CD4-positive, alpha-beta T cell treated with Interleukin-15 for 1 hour (primary cell): ENCODE measurements around the gene OMG.
A peak's percentile ranks its signal among the peaks of the same experiment; 100 is the strongest.
"Not testable (repeated sequence)": the region's sequence is repeated elsewhere in the genome, so short reads cannot be mapped to it uniquely, and the experiment has no call there.

ENCODE experiments used
- DNase-seq: peaks from one replicate; pipeline ENCODE4 v3.0.0-alpha.2; 2020

Gene OMG, protein sequence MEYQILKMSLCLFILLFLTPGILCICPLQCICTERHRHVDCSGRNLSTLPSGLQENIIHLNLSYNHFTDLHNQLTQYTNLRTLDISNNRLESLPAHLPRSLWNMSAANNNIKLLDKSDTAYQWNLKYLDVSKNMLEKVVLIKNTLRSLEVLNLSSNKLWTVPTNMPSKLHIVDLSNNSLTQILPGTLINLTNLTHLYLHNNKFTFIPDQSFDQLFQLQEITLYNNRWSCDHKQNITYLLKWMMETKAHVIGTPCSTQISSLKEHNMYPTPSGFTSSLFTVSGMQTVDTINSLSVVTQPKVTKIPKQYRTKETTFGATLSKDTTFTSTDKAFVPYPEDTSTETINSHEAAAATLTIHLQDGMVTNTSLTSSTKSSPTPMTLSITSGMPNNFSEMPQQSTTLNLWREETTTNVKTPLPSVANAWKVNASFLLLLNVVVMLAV

DNA sequence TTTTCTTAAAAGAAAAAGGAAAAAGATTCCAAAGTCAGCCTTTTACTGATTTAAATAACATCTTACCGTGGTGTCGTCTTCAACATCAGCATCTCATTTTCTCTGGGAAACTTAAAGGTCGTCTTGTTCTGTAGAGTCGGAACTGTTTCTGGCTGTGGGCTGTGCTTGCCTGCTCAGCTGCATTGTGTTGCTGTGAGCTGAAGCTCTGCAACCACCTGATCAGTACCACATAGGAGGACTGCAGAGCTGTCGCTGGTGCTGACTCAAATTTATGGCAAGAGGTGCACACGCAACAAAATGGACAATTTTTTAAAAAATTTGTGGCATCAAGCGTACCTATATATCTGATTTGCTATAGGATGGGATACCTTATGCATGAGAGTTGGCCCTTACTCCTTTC, at the start of gene OMG:
Gene OMG (minus strand): TSS at position 150 of the 400 bp plus-strand sequence. CDS start 908 bp downstream, outside the sequence.
- DNase-seq: no peak

DNA sequence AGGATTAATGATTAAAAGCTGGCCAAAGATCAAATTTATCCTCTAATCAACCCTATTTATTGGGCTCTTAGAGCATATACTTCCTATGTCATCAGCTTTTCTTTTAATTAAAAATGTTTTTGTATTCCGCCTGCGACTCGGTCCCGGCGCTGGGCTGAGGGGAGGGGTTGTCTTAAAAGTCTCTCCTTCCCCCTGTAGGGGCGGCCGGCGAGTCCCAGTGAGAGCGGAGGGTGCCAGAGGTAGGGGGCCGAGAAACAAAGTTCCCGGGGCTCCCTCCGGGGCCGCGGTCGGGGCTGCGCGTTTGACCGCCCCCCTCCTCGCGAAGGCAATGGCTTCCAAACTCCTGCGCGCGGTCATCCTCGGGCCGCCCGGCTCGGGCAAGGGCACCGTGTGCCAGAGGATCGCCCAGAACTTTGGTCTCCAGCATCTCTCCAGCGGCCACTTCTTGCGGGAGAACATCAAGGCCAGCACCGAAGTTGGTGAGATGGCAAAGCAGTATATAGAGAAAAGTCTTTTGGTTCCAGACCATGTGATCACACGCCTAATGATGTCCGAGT, 48.2 kb upstream of the OMG start:
- DNase-seq: not testable (repeated sequence)

DNA sequence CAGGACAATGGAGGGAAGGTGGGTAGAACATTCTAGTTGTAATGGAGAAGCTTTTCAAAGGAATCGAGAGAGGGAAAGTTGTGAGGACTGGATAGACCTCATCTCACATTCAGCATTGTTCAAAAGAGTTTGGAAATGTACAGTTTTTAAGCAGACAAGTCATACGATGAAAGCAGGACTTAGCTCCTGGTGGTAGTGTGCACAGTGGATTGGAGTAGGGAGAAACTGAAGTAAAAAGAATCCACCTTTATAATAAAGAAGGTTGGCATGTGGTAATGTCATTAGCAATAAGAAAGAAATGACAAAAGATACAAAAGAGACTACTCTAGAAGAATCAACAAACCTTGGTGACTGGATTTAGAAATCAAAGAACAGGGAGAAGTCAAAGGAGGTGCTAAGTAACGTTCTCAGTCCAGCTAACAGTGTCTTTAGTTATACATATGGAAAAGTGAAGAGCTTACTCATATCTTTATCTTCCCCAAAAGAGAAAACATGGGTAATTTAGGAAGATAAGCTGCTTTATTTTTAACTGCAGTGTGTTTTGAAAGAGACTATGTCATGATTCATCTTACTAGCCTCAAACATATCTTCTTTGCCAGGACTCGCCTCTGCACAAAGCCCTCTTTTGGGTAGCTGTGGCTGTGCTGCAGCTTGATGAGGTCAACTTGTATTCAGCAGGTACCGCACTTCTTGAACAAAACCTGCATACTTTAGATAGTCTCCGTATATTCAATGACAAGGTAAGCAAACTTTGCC, 43.0 kb upstream of the OMG start:
- no peak for DNase-seq

DNA sequence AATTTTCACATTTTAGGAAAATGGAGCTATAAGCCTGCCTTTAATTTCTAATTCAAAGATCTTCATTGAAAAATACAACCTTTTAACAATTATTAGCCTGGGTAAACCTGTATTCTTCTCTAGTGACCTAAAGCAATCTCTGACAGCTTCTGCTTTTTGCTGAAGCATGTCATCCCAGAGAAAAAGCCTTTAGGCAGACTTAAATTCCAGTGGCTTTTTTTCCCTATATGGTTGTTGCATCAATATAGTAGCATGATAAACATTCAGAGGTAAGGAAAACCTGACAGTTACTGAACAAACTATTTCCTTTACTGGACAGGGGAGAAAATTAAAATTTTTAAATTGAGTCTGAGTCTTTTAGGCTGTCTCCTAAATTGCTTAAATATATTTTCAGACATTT, 32.2 kb upstream of the OMG start:
- no peak for DNase-seq

DNA sequence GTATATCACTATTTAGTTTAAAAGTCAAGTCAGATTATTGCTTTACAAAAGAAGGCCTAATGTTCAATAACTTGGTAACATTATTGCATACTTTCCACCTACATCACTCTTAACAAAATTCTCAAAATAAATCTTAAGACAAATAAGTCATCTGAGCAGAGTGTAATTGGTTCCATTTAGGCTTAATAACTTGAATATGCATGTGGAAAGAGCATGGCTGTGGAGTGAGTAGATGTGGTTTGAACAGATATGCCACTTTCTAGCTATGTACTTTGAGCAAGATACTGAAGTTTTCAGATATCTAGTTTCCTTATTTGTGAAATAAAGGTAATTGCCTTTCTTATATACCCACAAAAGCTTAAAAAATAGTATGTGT, 31.1 kb upstream of the OMG start:
- DNase-seq: no peak

DNA sequence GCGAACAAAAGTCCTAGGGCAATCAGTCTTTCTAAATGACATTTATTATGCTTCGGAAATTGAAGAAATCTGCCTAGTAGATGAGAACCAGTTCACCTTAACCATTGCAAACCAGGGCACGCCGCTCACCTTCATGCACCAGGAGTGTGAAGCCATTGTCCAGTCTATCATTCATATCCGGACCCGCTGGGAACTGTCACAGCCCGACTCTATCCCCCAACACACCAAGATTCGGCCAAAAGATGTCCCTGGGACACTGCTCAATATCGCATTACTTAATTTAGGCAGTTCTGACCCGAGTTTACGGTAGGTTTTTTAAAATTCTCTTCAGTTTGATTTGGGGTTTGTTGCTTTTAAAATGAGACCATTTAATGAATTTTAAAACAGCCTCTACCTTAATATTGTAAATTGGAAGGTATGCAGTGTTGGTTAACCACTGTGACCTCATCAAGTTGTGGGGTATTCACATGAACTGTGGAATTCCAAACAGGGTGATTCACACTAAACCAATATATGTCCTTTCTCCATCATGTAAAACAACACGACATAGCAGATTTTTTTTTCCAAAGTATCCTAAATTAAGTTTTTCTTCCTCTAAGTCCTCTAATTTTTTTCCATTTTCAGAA, 30.6 kb upstream of the OMG start:
- no peak for DNase-seq

DNA sequence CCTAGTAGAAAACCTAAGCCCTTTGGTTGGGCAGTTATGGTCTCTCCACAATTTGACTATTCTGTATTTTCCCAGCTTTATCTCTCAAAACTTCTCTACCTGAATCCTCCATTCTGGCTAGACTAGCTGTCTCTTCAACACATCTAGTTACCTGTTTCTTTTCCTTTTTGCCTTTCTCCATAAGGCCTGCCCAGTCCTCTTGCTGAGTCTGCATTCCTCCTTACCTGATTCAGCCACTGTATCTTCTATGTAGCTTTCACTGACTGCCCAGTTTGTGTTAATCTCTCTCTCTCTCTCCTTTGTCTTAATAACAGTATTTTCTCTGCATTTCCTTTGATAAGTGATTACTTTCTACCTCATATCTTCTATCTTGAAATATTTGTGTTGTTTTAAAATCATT, 26.5 kb upstream of the OMG start:
- no peak for DNase-seq

DNA sequence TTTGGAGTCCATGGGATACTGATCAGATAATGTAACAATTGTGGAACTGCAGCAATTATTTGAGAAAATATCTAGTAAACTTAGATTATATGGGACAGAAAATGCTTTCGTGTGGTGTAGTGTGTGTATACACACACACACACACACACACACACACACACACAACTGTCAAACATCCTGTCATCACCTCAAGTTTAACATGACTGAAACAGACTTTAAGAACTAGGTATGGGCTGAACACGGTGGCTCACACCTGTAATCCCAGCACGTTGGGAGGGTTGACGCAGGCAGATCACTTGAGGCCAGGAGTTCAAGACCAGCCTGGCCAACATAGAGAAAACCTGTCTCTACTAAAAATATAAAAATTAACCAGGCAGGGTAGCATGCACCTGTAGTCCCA, 24.9 kb upstream of the OMG start:
- DNase-seq: peak; percentile 46

DNA sequence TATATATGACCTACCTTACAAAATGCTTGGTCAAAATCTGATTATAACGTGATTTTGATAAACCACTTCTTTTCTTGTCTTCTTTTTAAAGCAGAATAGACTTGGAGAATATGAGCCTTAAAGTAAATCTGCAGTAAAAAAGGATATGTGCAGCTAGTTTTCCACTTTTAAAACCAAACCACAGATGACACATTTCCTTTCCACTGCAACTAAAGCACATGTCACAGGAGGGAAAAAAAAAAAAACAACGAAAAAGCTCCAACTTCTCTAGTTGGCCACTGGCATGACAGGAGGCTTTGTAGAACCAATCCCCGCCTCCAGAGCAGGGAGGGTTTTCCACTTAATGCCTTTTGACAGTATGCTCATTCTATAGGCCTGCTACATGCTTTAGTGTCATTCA, 24.4 kb upstream of the OMG start, which contains the start of gene EVI2A:
Gene EVI2A (minus strand): TSS at position 142 of the 400 bp plus-strand sequence. CDS start 2,609 bp downstream, outside the sequence.
- peak; percentile 89 for DNase-seq

DNA sequence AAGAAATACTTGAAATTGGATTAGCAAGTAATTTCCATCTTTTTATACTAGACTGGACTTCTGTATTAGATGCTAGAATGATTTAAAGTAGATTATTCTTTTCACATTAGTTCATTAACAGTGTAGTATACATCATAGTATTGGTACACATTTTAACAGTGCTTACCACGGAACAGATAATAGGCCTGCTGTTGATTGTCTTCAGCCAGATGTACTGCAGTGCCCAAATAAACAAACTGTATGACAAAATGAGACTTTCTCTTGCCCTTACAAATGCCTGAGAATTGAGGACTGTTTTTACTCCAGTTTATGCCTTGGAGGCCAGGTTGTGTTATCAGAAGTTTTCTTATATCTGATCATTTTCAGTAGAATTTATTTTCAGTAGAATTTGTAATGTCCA, 23.8 kb upstream of the OMG start:
- DNase-seq: no peak

DNA sequence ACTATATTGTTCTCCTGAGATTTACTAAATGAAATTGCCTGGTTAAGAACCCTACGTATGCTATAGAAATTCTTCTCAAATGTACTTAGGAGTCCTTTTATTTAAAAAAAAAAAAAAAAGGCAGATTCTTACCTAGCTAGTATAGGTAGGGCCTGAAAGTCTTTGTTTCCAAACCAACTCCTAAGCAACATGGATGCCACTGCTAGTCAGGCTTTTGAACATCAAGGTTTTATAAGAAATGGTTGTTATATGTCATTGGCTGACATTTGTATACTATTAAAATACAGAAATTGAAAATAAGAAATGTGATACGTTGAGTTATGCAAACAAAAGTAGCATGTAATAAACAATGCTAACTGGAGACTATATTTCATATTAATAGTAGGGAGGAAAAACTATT, 23.2 kb upstream of the OMG start:
- no peak for DNase-seq

DNA sequence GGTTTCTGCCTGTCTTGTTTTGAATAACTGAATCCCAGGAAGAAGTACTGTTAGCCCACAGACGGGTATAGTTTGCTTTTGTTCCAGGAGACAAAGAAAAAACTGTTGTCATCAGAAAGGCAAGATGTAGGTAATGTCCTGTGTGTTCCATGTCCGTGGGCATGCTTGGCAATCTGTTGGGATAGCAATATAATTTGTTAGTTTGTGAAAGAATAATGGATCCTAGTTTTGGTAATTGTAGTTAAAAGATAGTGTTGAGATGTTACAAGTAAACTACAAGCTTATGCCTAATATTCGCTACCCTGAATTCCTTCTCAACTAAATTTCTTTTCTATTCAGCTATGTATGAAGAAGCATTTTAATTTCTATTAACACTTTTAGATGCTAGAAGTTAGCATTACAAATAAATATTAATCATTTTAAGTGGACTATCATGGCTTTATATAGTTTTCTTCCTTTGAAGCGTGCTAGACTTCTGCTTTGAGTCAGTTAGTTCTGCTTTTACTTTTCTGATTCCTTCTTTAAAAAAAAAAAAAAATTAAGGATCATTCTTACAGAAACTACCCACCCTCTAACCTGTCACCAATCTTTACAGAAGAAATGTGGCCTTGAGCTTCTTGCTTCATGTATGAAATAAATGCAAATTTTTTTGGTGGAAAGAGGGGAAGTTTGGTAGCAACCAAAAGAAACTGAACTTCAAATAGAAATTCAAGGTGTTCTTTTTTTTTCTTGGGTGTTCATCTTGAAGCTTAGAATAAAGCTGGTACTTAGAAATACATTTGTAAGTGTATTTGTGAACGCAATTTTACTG, 22.0 kb upstream of the OMG start:
- DNase-seq: no peak

DNA sequence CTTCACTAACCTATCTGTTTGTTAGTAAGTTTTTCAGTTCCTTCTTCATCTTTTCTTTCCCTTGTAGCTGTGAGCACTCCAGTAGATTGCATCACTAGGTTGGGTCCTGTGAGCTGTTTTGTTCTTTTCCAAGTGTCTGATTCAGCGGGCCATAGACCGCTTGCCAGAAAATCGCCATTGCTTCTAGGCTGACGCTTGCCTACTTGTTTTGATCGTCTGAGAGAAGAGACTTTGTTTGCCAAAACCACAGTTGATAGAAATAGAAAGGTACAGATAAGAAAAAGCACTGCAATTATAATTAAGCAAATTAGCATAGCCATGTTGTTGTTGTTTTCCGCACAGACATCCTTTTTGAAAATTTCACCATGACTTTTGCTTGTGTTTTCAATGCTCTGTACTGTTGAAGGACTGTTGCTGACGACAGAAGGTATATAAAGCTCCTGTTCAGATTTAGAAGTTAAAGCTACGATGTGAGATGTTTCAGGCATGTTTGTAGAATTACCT, 21.3 kb upstream of the OMG start:
- DNase-seq: peak; percentile 77

DNA sequence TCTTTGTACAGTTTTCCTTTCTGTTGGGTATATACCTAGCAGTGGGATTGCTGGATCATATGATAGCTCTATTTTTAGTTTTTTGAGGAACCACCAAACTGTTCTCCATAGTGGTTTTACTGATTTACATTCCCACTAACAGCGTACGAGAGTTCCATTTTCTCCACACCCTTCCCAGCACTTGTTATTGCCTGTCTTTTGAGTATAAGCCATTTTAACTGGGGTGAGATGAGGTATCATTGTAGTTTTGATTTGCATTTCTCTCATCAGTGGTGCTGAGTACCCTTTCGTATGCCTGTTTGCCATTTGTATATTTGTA, 17.7 kb upstream of the OMG start:
- DNase-seq: no peak

DNA sequence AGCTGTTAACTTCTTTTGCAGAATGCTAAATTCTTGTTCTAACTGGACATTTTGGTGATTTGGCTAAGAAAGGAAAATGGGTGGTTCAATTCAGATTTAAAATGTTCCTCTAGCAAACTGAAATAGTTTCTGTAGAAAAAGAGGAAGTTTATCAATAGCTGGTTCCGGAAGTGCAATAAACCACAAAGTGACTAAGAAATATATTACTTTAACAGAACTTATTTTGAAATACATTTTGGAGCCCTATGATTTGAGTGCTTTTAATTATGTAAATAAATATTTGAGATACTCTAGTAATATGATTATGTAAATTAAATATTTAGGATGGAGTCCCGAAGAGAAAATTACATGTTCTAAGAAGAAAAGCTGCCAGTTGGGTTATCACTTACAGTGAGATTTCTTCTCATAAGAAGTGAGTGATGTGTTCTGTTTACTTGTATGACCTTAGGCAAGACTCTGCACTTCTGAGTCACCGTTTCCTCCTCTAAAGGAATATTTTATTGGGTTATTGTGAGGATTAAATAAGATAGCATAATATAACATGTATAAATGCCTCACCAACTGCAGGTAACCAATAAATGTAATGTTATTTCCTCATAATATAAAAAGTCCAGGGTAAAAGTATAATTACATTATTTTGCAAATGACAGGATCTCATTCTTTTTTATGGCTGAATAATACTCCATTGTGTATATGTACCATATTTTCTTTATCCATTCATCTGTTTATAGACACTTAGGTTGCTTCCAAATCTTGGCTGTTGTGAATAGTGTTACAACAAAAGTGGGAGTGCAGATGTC, 17.1 kb upstream of the OMG start, which contains the start of gene EVI2B:
Gene EVI2B (minus strand): TSS at position 73 of the 800 bp plus-strand sequence. CDS start 8,445 bp downstream, outside the sequence.
- no peak for DNase-seq

DNA sequence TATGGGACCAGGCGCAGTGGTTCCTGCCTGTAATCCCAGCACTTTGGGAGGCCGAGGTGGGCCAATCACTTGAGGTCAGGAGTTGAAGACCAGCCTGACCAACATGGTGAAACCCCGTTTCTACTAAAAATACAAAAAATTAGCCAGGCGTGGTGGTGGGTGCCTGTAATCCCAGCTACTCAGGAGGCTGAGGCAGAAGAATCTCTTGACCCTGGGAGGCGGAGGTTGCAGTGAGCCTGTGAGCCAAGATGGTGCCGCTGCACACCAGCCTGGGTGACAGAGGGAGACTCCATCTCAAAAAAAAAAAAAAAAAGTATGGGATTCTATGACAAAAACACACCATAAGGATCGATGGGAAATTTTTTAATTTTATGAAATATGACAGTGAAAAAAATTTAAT, 15.2 kb upstream of the OMG start:
- peak; percentile 61 for DNase-seq

DNA sequence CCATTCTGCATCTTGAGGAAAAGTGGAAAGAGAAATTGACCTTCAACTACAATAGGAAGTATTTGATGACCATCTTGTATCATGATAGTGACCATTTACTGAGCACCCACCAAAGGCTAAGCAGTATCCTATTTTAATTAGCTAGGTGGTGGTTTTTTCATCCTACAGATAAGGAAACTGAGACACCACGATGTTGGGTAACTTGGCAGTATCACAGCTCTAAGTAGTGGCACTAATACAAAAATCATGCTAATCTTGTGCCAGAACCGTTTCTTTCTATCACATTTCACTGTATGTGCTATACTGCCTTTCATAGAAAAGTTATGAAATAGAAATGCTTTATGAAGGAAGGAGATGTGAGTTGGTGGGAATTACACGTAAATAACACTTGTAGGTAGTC, 14.5 kb upstream of the OMG start:
- DNase-seq: no peak

DNA sequence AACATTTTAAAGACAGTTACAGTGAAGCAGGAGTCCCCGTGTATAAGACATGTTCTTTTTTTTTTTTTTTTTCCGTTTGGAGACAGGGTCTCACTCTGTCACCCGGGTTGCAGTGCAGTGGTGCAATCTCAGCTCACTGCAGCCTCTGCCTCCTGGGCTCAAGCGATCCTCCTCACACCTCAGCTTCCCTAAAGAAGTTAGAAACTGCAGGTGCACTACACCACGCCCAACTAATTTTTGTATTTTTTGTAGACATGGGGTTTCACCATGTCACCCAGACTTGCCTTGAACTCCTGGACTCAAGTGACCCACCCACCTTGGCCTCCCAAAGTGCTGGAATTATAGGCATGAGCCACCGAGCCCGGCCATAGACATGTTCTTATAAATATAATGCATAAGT, 13.8 kb upstream of the OMG start:
- peak; percentile 24 for DNase-seq

DNA sequence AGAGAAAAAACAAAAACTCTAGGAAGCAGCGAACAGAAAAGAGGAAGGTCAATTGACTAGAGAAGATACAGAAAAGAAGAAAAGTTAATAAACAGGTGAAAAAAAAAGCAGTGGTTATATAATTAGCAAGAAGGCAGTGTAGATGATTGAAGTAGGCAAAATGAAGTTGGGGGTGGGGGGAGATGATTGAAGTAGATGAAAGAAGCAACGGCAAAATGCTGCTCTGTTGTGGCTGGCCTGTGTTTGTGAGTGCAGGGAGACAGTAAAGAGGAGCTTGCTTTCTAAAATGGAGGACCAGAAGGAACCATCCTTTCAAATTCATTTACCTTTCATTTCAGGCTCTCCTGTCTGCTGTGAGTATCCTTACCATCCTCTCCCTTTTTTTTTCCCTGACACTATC, 13.2 kb upstream of the OMG start:
- peak; percentile 81 for DNase-seq

DNA sequence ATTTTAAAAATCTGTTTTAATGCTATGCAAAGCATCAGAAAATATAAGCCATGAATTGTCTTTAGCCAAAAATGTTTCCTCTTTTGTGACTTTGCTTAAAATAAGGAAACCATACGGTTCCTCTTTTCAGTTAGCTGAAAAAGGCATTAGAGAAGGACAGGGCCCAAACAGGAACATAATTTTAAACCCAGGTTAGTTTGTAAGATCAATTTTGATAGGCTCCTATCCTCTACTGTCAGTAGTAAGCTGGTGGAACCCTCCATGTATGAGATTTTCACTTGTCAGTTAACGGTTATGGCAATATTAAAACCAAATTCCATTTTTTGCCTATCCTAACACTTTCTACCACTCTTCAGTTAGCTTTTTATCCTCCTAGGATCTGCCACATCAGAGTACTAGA, 12.5 kb upstream of the OMG start:
- DNase-seq: no peak
